Panc1 (cell line): ENCODE measurements around the gene REC114. TPM values are rescaled to one million over a fixed set of nuclear protein-coding genes. Genes with fewer than 3 reads are reported as not detected.

Source experiments
- ATAC-seq: fragments of 200-7000 bp; cut with Tn5 transposase; 2 replicates; pipeline ENCODE4 v1.9.1; 2020; ENCODE audit warnings: mild to moderate bottlenecking, moderate library complexity
- BruUV-seq: library from RNA; stranded (reverse); fragments of 400-500 nt; replicated peaks from 2 replicates; lab custom pipeline; 2021; lab: Mats Ljungman, UMichigan
- CTCF ChIA-PET: fragments of 300-600 bp; sonication (Branson Sonifier 250); formaldehyde crosslinking; loops from one replicate; lab custom pipeline; 2022; ENCODE audit warnings: antibody characterized with exemption; lab: Charles Lee
- POLR2A ChIA-PET: fragments of 300-600 bp; sonication (Branson Sonifier 250); formaldehyde crosslinking; loops from one replicate; lab custom pipeline; 2022; ENCODE audit warnings: antibody characterized with exemption; lab: Charles Lee
- DNase-seq: peaks from one replicate; pipeline ENCODE4 v3.0.0-alpha.2; 2010; ENCODE audit warnings: low read depth, low spot score
- H3K27ac ChIP-seq: 2 replicates; pipeline ENCODE4 v1.5.1; 2011; ENCODE audit warnings: mild to moderate bottlenecking, low read length, inconsistent platforms
- H3K27me3 ChIP-seq: fragments of 200-500 bp; sonication (Bioruptor generic); 2 replicates; pipeline ENCODE4 v1.6.0; 2014; ENCODE audit warnings: low read length, inconsistent platforms; ENCODE audit not compliant: control insufficient read depth, insufficient read depth
- H3K36me3 ChIP-seq: fragments of 200-500 bp; sonication (Bioruptor generic); 2 replicates; pipeline ENCODE4 v1.5.1; 2014; ENCODE audit warnings: inconsistent platforms, mild to moderate bottlenecking, low read length, moderate library complexity; ENCODE audit not compliant: control insufficient read depth, insufficient read depth
- H3K4me1 ChIP-seq: 2 replicates; pipeline ENCODE4 v1.5.1; 2011; ENCODE audit warnings: inconsistent platforms, mild to moderate bottlenecking, low read length, moderate library complexity; ENCODE audit not compliant: control insufficient read depth, insufficient read depth
- H3K4me3 ChIP-seq, 2 experiments: 2 replicates each; pipeline ENCODE4 v1.5.1; 2011 to 2012; ENCODE audit warnings: low read depth in 2 of 2, low read length in 2 of 2, mild to moderate bottlenecking in 2 of 2, inconsistent platforms in 1 of 2, moderate library complexity in 1 of 2
- H3K9me3 ChIP-seq: fragments of 200-500 bp; sonication (Bioruptor generic); 2 replicates; pipeline ENCODE4 v1.5.1; 2014; ENCODE audit warnings: low read depth, mild to moderate bottlenecking, inconsistent platforms, low read length, moderate library complexity; ENCODE audit not compliant: control insufficient read depth, insufficient read depth
- POLR2AphosphoS5 ChIP-seq: IDR thresholded peaks from 2 replicates; pipeline ENCODE4 v1.6.1; 2012; ENCODE audit warnings: mild to moderate bottlenecking, low read depth, low read length, moderate library complexity
- SIN3A ChIP-seq: IDR thresholded peaks from 2 replicates; pipeline ENCODE4 v1.6.1; 2012; ENCODE audit warnings: low read depth, mild to moderate bottlenecking, low read length, moderate library complexity, borderline replicate concordance; ENCODE audit not compliant: insufficient read depth
- TCF7L2 ChIP-seq: IDR thresholded peaks from 2 replicates; pipeline ENCODE4 v1.6.1; 2011; ENCODE audit warnings: mild to moderate bottlenecking, low read depth, low read length, inconsistent platforms
- in situ Hi-C: cut with HindIII; loops from 2 replicates; pipeline ENCODE4 v1.10.0; 2016; ENCODE audit warnings: low sequenced_read_pairs, low pct_unique_long_range_greater_than_20kb
- intact Hi-C: fragments of 100-400 bp; cut with micrococcal nuclease; formaldehyde crosslinking; loops from one replicate; pipeline ENCODE4 v1.10.0; 2022; ENCODE audit not compliant: unreplicated experiment
- total RNA-seq: library from RNA; stranded (reverse); gene quantifications from one replicate; pipeline ENCODE4 v1.2.1, GENCODE V29; 2021; ENCODE audit not compliant: unreplicated experiment
- TF ChIP-seq, protein P1 (sequence below), 2 experiments: IDR thresholded peaks; 2 replicates each; pipeline ENCODE4 v1.6.1; 2011 to 2012; ENCODE audit warnings: low read depth in 2 of 2, control low read depth in 1 of 2, low read length in 1 of 2, mild to moderate bottlenecking in 1 of 2, moderate library complexity in 1 of 2; ENCODE audit not compliant: insufficient read depth in 1 of 2
- TF ChIP-seq, protein P2 (sequence below): fragments of 450-650 bp; IDR thresholded peaks from 2 replicates; pipeline ENCODE4 v1.5.1; 2017; ENCODE audit warnings: mild to moderate bottlenecking

REC114 gene
- total RNA-seq, 1 experiment from 2014 or later, result not detected

GRCh38 chr15:73568564-73569280 is 125.8 kb downstream of the REC114 start:
- H3K36me3 ChIP-seq, result peaks cover 8% of the 10 kb centered on the region; the same call in 1 of the 2 replicates
- in situ Hi-C loops, result no loop called here
- no peak overlapping the region for H3K27ac ChIP-seq
- BruUV-seq, result no TSS peak
- no peak overlapping the region for H3K4me3 ChIP-seq
- intact Hi-C loops, result no loop called here
- ATAC-seq (no peak), DNase-seq (no peak)
- CTCF ChIA-PET, result no interaction called here
- H3K4me1 ChIP-seq, result no peaks in the 10 kb centered on the region
- no peaks in the 10 kb centered on the region for H3K27me3 ChIP-seq
- no peak for TF ChIP-seq TCF7L2
- TF ChIP-seq, protein P1, sequence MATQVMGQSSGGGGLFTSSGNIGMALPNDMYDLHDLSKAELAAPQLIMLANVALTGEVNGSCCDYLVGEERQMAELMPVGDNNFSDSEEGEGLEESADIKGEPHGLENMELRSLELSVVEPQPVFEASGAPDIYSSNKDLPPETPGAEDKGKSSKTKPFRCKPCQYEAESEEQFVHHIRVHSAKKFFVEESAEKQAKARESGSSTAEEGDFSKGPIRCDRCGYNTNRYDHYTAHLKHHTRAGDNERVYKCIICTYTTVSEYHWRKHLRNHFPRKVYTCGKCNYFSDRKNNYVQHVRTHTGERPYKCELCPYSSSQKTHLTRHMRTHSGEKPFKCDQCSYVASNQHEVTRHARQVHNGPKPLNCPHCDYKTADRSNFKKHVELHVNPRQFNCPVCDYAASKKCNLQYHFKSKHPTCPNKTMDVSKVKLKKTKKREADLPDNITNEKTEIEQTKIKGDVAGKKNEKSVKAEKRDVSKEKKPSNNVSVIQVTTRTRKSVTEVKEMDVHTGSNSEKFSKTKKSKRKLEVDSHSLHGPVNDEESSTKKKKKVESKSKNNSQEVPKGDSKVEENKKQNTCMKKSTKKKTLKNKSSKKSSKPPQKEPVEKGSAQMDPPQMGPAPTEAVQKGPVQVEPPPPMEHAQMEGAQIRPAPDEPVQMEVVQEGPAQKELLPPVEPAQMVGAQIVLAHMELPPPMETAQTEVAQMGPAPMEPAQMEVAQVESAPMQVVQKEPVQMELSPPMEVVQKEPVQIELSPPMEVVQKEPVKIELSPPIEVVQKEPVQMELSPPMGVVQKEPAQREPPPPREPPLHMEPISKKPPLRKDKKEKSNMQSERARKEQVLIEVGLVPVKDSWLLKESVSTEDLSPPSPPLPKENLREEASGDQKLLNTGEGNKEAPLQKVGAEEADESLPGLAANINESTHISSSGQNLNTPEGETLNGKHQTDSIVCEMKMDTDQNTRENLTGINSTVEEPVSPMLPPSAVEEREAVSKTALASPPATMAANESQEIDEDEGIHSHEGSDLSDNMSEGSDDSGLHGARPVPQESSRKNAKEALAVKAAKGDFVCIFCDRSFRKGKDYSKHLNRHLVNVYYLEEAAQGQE (IDR thresholded peaks at IDR 0.05; ENCODE audit: insufficient read depth in 1 of 2, low read depth in 2 of 2, low read length in 1 of 2), result no peak
- no peak for TF ChIP-seq SIN3A
- TF ChIP-seq POLR2AphosphoS5, result no peak
- TF ChIP-seq, protein P2, sequence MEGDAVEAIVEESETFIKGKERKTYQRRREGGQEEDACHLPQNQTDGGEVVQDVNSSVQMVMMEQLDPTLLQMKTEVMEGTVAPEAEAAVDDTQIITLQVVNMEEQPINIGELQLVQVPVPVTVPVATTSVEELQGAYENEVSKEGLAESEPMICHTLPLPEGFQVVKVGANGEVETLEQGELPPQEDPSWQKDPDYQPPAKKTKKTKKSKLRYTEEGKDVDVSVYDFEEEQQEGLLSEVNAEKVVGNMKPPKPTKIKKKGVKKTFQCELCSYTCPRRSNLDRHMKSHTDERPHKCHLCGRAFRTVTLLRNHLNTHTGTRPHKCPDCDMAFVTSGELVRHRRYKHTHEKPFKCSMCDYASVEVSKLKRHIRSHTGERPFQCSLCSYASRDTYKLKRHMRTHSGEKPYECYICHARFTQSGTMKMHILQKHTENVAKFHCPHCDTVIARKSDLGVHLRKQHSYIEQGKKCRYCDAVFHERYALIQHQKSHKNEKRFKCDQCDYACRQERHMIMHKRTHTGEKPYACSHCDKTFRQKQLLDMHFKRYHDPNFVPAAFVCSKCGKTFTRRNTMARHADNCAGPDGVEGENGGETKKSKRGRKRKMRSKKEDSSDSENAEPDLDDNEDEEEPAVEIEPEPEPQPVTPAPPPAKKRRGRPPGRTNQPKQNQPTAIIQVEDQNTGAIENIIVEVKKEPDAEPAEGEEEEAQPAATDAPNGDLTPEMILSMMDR, result no peak
- H3K9me3 ChIP-seq, result no peaks in the 10 kb centered on the region
- POLR2A ChIA-PET, result no interaction called here

- ChIA-PET POLR2A (no interaction called here), CTCF (interaction anchor here (0.5 kb wide), 1 partner anchor 13 kb away, joined by 3 read pairs; no protein-coding TSS in a partner anchor)
- no peak for ATAC-seq
Observed at GRCh38 chr15:73569361-73569760, 126.4 kb downstream of the REC114 start.

More at GRCh38 chr15:73569361-73569760, 126.4 kb downstream of the REC114 start:
- no peaks in the 10 kb centered on the region for H3K4me1 ChIP-seq
- H3K4me3 ChIP-seq, result no peak overlapping the region
- H3K27ac ChIP-seq, result no peak overlapping the region
- 0 out of 2 replicates have a peak, but pooled peaks cover 8% of the 10 kb centered on the region for H3K36me3 ChIP-seq
- in situ Hi-C loops, result no loop called here
- DNase-seq, result no peak
- H3K9me3 ChIP-seq, result no peaks in the 10 kb centered on the region
- no peaks in the 10 kb centered on the region for H3K27me3 ChIP-seq
- no TSS peak for BruUV-seq
- TF ChIP-seq, protein P2, result no peak
- TF ChIP-seq, protein P1 (IDR thresholded peaks at IDR 0.05; ENCODE audit: insufficient read depth in 1 of 2, low read depth in 2 of 2, low read length in 1 of 2), result no peak
- no peak for TF ChIP-seq POLR2AphosphoS5
- TF ChIP-seq TCF7L2, result no peak
- TF ChIP-seq SIN3A, result no peak
- intact Hi-C loops, result no loop called here
